ENCODE measurements around the gene NXPE3. TPM values are rescaled to one million over a fixed set of nuclear protein-coding genes. Genes with fewer than 3 reads are reported as not detected.

The NXPE3 gene
- total and polyA plus RNA-seq, 9 of the 15 experiments (the other 6 are each of a cell fraction or from before 2014, with no cell fraction given), result 0.25 to 2.5 (median 0.95) TPM

DNA sequence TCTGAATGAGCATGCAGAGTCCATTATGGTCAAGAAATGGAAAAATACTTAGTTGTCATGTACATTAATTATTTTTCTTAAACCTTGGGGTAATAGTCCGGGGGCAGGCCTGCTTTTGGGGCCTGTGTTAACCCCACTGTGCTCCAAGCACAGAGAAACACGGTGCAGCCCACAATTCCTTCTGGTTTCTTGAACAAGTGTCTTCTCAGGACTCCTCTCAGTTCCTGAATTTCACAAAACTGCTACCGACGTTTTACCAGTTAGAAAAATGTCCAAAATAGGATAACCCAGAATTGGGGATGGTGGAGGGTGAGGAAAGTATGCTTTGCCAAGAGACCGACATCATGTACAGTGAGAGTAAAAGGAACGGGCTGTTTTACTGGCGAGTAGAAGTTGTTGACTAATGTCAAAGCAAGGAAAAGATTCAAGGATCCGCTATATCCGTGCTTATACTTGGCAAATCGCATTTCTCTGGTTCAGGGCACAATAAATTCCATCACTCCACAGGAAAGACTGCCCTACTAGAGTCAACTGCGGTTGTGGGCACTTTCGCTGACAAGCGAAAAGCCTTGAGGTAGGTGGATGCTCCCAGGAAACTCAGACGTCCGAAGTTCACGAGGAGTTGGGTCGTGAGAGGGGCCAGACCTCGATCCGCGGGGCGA, 495 bp upstream of the NXPE3 start (continued):
- TF ChIP-seq CCNT2 (IDR thresholded peaks at IDR 0.05; ENCODE audit: borderline replicate concordance, extremely low read depth, insufficient read length, low read depth, low read length) (no peak), RBM14 (IDR thresholded peaks at IDR 0.05; ENCODE audit: borderline replicate concordance, insufficient read depth, low read depth, low read length) (no peak), ZNF165 (CRISPR knock-in tag; IDR thresholded peaks at IDR 0.05; ENCODE audit: borderline replicate concordance) (no peak), DIDO1 (tag; IDR thresholded peaks at IDR 0.05; ENCODE audit: low read depth) (no peak), TCFL5 (CRISPR knock-in tag; conservative IDR thresholded peaks at IDR 0.05) (no peak), ZNF561 (CRISPR knock-in tag; conservative IDR thresholded peaks at IDR 0.05) (no peak), ZNF324 (CRISPR knock-in tag; IDR thresholded peaks at IDR 0.05) (no peak), ZNF274 (IDR thresholded peaks at IDR 0.05; ENCODE audit: borderline replicate concordance, low read depth, low read length) (no peak), ESRRA (IDR thresholded peaks at IDR 0.05; ENCODE audit: borderline replicate concordance, low read depth) (no peak)
- TF ChIP-seq, protein P1, sequence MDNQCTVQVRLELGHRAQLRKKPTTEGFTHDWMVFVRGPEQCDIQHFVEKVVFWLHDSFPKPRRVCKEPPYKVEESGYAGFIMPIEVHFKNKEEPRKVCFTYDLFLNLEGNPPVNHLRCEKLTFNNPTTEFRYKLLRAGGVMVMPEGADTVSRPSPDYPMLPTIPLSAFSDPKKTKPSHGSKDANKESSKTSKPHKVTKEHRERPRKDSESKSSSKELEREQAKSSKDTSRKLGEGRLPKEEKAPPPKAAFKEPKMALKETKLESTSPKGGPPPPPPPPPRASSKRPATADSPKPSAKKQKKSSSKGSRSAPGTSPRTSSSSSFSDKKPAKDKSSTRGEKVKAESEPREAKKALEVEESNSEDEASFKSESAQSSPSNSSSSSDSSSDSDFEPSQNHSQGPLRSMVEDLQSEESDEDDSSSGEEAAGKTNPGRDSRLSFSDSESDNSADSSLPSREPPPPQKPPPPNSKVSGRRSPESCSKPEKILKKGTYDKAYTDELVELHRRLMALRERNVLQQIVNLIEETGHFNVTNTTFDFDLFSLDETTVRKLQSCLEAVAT (IDR thresholded peaks at IDR 0.05), result peak in 1 of 2 experiments; percentile 63; a peak in 2 of 4 replicates
- TF ChIP-seq, protein P2, sequence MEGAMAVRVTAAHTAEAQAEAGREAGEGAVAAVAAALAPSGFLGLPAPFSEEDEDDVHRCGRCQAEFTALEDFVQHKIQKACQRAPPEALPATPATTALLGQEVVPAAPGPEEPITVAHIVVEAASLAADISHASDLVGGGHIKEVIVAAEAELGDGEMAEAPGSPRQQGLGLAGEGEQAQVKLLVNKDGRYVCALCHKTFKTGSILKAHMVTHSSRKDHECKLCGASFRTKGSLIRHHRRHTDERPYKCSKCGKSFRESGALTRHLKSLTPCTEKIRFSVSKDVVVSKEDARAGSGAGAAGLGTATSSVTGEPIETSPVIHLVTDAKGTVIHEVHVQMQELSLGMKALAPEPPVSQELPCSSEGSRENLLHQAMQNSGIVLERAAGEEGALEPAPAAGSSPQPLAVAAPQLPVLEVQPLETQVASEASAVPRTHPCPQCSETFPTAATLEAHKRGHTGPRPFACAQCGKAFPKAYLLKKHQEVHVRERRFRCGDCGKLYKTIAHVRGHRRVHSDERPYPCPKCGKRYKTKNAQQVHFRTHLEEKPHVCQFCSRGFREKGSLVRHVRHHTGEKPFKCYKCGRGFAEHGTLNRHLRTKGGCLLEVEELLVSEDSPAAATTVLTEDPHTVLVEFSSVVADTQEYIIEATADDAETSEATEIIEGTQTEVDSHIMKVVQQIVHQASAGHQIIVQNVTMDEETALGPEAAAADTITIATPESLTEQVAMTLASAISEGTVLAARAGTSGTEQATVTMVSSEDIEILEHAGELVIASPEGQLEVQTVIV (CRISPR knock-in tag; IDR thresholded peaks at IDR 0.05; ENCODE audit: borderline replicate concordance), result no peak
- TF ChIP-seq, protein P3, sequence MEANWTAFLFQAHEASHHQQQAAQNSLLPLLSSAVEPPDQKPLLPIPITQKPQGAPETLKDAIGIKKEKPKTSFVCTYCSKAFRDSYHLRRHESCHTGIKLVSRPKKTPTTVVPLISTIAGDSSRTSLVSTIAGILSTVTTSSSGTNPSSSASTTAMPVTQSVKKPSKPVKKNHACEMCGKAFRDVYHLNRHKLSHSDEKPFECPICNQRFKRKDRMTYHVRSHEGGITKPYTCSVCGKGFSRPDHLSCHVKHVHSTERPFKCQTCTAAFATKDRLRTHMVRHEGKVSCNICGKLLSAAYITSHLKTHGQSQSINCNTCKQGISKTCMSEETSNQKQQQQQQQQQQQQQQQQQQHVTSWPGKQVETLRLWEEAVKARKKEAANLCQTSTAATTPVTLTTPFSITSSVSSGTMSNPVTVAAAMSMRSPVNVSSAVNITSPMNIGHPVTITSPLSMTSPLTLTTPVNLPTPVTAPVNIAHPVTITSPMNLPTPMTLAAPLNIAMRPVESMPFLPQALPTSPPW (CRISPR knock-in tag; IDR thresholded peaks at IDR 0.05), result no peak
- TF ChIP-seq, protein P4, sequence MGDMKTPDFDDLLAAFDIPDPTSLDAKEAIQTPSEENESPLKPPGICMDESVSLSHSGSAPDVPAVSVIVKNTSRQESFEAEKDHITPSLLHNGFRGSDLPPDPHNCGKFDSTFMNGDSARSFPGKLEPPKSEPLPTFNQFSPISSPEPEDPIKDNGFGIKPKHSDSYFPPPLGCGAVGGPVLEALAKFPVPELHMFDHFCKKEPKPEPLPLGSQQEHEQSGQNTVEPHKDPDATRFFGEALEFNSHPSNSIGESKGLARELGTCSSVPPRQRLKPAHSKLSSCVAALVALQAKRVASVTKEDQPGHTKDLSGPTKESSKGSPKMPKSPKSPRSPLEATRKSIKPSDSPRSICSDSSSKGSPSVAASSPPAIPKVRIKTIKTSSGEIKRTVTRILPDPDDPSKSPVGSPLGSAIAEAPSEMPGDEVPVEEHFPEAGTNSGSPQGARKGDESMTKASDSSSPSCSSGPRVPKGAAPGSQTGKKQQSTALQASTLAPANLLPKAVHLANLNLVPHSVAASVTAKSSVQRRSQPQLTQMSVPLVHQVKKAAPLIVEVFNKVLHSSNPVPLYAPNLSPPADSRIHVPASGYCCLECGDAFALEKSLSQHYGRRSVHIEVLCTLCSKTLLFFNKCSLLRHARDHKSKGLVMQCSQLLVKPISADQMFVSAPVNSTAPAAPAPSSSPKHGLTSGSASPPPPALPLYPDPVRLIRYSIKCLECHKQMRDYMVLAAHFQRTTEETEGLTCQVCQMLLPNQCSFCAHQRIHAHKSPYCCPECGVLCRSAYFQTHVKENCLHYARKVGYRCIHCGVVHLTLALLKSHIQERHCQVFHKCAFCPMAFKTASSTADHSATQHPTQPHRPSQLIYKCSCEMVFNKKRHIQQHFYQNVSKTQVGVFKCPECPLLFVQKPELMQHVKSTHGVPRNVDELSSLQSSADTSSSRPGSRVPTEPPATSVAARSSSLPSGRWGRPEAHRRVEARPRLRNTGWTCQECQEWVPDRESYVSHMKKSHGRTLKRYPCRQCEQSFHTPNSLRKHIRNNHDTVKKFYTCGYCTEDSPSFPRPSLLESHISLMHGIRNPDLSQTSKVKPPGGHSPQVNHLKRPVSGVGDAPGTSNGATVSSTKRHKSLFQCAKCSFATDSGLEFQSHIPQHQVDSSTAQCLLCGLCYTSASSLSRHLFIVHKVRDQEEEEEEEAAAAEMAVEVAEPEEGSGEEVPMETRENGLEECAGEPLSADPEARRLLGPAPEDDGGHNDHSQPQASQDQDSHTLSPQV (IDR thresholded peaks at IDR 0.05), result 0 out of 2 replicates have a peak, but pooled peaks have one; percentile 39
- TF ChIP-seq, protein P5, sequence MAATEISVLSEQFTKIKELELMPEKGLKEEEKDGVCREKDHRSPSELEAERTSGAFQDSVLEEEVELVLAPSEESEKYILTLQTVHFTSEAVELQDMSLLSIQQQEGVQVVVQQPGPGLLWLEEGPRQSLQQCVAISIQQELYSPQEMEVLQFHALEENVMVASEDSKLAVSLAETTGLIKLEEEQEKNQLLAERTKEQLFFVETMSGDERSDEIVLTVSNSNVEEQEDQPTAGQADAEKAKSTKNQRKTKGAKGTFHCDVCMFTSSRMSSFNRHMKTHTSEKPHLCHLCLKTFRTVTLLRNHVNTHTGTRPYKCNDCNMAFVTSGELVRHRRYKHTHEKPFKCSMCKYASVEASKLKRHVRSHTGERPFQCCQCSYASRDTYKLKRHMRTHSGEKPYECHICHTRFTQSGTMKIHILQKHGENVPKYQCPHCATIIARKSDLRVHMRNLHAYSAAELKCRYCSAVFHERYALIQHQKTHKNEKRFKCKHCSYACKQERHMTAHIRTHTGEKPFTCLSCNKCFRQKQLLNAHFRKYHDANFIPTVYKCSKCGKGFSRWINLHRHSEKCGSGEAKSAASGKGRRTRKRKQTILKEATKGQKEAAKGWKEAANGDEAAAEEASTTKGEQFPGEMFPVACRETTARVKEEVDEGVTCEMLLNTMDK (IDR thresholded peaks at IDR 0.05; ENCODE audit: borderline replicate concordance, insufficient read depth, low read depth, low read length, poor library complexity, severe bottlenecking), result no peak

Data from K562 (cell line).